Esophagus (tissue), 2 donors: ENCODE data around the gene DNAJB12. TPM values are rescaled to one million over a fixed set of nuclear protein-coding genes. Genes with fewer than 3 reads are reported as not detected.
"Not testable (repeated sequence)": the region's sequence is repeated elsewhere in the genome, so short reads cannot be mapped to it uniquely, and the experiment has no call there.

Experiments used
- H3K27ac ChIP-seq, 2 donors: one replicate each; pipeline ENCODE4 v1.5.1; 2013; ENCODE audit warnings: low read depth in 2 of 2, mild to moderate bottlenecking in 2 of 2, inconsistent platforms in 1 of 2, low read length in 1 of 2, moderate library complexity in 1 of 2
- H3K27me3 ChIP-seq, 2 donors: one replicate each; pipeline ENCODE4 v1.6.1; 2013; ENCODE audit warnings: low read length in 2 of 2, control low read depth in 1 of 2, mild to moderate bottlenecking in 1 of 2; ENCODE audit not compliant: insufficient read depth in 2 of 2, control insufficient read depth in 1 of 2
- H3K36me3 ChIP-seq, 2 donors: one replicate each; pipeline ENCODE4 v1.6.1; 2013; ENCODE audit warnings: low read length in 1 of 2; ENCODE audit not compliant: control insufficient read depth in 2 of 2, insufficient read depth in 2 of 2
- H3K4me1 ChIP-seq, 2 donors: one replicate each; pipeline ENCODE4 v1.6.1; 2013; ENCODE audit warnings: low read length in 1 of 2; ENCODE audit not compliant: control insufficient read depth in 2 of 2, insufficient read depth in 2 of 2
- H3K4me3 ChIP-seq, 2 donors: one replicate each; pipeline ENCODE4 v1.5.1; 2013; ENCODE audit warnings: low read length in 2 of 2, mild to moderate bottlenecking in 2 of 2, low read depth in 1 of 2, moderate library complexity in 1 of 2
- H3K9me3 ChIP-seq, 2 donors: one replicate each; pipeline ENCODE4 v1.6.1; 2013; ENCODE audit warnings: mild to moderate bottlenecking in 2 of 2, low read depth in 1 of 2, low read length in 1 of 2, moderate library complexity in 1 of 2; ENCODE audit not compliant: control insufficient read depth in 2 of 2, insufficient read depth in 1 of 2
- WGBS, 2 donors: extraction: QIAGEN DNeasy Blood & Tissue Kit; methylation state at CpG; one replicate each; pipeline ENCODE4 v1.1.7; 2013; 5-methylcytosine and 5-hydroxymethylcytosine counted together
- polyA plus RNA-seq, 2 donors: library from polyadenylated mRNA; stranded (reverse); fragments of 200-250 nt; gene quantifications; one replicate each; pipeline ENCODE4 v1.2.3, GENCODE V29; 2013
- donor health status: healthy with polysubstance abuse.
- donor health status: Bipolar disorder and iron deficiency.

The DNAJB12 gene
- polyA plus RNA-seq, 2 donors, result 18.4 to 20.7 TPM

DNA sequence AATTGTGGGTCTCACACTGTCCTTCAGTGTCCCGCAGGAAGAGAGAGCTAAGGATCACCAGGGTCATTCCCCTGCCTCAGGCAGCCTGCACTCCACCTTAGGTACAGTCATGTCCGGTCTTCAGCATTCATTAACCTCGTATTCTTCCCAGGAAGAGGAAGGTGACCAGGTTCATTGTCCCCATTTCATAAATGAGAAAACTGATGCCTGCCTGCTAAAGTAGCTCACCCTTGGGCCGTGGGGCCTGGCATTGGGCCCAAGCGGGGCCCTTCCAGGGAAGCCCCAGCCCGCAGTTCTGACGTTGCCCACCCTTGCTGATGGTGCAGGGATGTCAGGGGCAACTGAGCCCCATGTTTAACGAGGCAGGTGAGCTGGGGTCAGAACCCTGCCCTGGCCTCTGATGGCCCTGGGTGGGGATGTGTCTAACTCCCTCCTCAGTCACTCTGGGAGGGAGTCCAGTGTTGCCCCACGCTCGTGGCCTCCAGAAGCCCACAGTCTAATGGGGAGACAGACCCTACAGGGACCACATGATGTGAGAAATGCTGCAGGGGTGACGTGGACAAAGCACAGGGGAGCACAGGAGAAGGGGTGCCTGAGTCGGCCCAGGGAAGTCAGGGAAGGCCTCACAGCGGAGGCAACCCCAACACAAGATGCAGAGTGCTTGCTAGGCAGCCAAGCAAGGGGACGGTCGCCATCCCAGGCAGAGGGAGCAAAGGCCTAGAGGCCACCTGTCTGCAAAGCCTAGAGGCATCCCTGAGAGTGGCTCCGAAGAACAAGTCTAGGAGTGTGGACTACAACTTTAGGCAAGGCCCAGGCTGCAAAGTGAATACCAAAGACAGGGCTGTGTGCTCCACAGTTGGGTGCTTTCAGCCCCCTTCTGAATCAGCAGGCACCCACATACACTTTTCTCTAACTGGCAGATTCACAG, 55.9 kb downstream of the DNAJB12 start:
- Histone ChIP-seq H3K9me3 (no peaks in the 10 kb centered on the region), H3K4me3 (no peak overlapping the region), H3K27me3 (no peaks in the 10 kb centered on the region), H3K4me1 (peaks cover 0 to 14% of the 10 kb centered on the region in 2 donors), H3K36me3 (no peaks in the 10 kb centered on the region), H3K27ac (peak overlapping the region; percentile 94 to 97)
- 81 to 85% methylated on average over 16 of the region's 16 CpGs for WGBS, 2 donors

- WGBS, 2 donors, result 6 to 9% methylated on average over 50 to 55 of the region's 55 CpGs
- Histone ChIP-seq H3K27ac (peak overlapping the region; percentile 94 to 97), H3K9me3 (no peaks in the 10 kb centered on the region), H3K4me3 (peak overlapping the region; percentile 47 to 55), H3K27me3 (no peaks in the 10 kb centered on the region), H3K36me3 (no peaks in the 10 kb centered on the region), H3K4me1 (peaks cover 0 to 16% of the 10 kb centered on the region in 2 donors)
These were observed 56.7 kb downstream of the DNAJB12 start for GRCh38 chr10:72297805-72298591.

DNA sequence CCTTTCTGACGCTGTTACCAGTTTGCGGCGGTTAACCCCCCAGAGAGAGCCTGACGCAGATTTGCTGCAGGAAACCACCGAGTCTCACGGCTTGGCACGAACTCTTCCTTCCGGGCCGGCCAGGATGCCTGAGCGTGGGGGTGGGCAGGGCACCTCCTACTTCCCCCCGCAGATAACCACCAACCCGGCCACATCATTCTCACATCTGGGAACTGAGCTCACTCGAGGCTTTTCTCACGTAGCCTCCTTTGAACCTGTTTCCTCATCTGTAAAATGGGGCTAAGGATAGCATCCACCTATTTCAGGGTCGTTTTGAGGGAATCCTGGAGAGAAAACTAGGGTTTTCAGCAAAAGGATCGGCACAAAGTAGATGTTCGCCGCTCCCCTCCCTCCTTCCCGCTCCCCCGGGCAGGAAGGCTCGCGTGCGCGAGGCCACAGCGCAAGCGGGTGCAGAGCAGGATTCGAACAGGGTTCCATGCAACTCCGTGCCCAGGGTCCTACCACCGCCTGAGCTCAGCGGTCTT, 57.4 kb downstream of the DNAJB12 start:
- Histone ChIP-seq H3K27me3 (no peaks in the 10 kb centered on the region), H3K27ac (peak overlapping the region; percentile 94 to 97), H3K9me3 (no peaks in the 10 kb centered on the region), H3K4me1 (peaks cover 0 to 16% of the 10 kb centered on the region in 2 donors), H3K4me3 (peak overlapping the region; percentile 47 to 55), H3K36me3 (no peaks in the 10 kb centered on the region)
- 5 to 6% methylated on average over 30 of the region's 30 CpGs for WGBS, 2 donors

DNA sequence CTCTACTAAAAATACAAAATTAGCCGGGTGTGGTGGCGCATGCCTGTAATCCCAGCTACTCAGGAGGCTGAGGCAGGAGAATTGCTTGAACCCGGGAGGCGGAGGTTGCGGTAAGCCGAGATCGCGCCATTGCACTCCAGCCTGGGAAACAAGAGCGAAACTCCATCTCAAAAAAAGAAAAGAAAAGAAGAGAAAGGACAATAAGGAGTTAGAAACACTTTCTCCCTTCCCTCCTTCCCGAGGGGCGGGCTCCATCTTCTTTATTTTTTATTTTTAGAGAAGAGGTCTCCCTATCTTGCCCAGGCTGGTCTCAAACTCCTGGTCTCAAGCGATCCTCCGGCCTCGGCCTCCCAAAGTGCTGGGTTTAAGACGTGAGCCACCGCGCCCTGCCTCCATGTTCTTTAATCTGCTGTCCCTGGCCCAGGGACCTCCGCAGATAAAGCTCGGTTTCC, 57.9 kb downstream of the DNAJB12 start:
- 77 to 78% methylated on average over 19 of the region's 19 CpGs for WGBS, 2 donors
- Histone ChIP-seq H3K4me3 (peak overlapping the region; percentile 47 to 55), H3K4me1 (peaks cover 0 to 16% of the 10 kb centered on the region in 2 donors), H3K27ac (peak overlapping the region; percentile 94 to 97)
- not testable (repeated sequence) for H3K27me3 ChIP-seq, H3K36me3 ChIP-seq, H3K9me3 ChIP-seq

- Histone ChIP-seq H3K4me1 (peaks cover 0 to 16% of the 10 kb centered on the region in 2 donors), H3K27me3 (no peaks in the 10 kb centered on the region), H3K36me3 (no peaks in the 10 kb centered on the region), H3K4me3 (no peak overlapping the region), H3K9me3 (no peaks in the 10 kb centered on the region), H3K27ac (peak overlapping the region in 1 of 2 donors; percentile 77)
- WGBS, 2 donors, result 85 to 86% methylated on average over 8 of the region's 8 CpGs
These were observed 59.3 kb downstream of the DNAJB12 start for GRCh38 chr10:72295330-72295910.

- 49 to 55% methylated on average over 6 of the region's 6 CpGs for WGBS, 2 donors
- Histone ChIP-seq H3K4me1 (peaks cover under 1 to 12% of the 10 kb centered on the region in 2 donors), H3K27me3 (no peaks in the 10 kb centered on the region), H3K27ac (peak overlapping the region; percentile 90 to 92), H3K4me3 (no peak overlapping the region), H3K9me3 (no peaks in the 10 kb centered on the region), H3K36me3 (no peaks in the 10 kb centered on the region)
These were observed 62.5 kb downstream of the DNAJB12 start for GRCh38 chr10:72292223-72292691.

- H3K4me1 ChIP-seq, result peaks cover 3 to 20% of the 10 kb centered on the region in 2 donors
- 95 to 98% methylated on average over 4 of the region's 4 CpGs for WGBS, 2 donors
These were observed 63.6 kb downstream of the DNAJB12 start for GRCh38 chr10:72291019-72291532.

DNA sequence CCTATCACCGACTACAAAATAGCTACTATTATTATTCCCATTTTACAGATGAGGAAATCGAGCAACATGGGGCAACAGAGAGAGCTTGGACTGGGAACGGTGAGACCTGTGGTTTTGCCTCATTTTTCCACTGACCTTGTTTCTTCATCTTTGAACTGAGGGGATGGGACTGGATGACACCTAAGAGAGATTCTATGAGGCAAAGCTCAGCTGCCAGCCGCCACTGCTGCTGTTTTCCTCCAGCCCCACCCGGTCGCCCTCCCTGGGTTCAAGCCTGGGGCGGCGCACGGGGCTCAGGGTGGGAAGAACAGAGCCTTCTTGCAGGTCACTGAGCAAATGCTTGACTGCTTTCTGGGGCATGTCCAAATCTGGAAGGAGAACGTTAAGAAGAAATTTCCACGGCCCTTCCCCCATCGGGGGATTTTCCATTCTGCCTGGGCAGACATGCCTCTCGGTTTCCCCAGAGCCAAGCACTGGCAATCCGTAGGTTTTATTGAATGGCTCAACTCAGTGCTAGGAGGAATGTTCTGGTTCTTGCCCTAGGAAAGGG, 68.7 kb downstream of the DNAJB12 start:
- Histone ChIP-seq H3K9me3 (no peaks in the 10 kb centered on the region), H3K27ac (peak overlapping the region; percentile 24 to 68), H3K4me3 (no peak overlapping the region), H3K27me3 (no peaks in the 10 kb centered on the region), H3K4me1 (peaks cover 3 to 10% of the 10 kb centered on the region in 2 donors), H3K36me3 (no peaks in the 10 kb centered on the region)
- 41 to 56% methylated on average over 14 of the region's 14 CpGs for WGBS, 2 donors

More at GRCh38 chr10:72291019-72291532, 63.6 kb downstream of the DNAJB12 start:
- no peaks in the 10 kb centered on the region for H3K36me3 ChIP-seq
- H3K9me3 ChIP-seq, result no peaks in the 10 kb centered on the region
- H3K27me3 ChIP-seq, result no peaks in the 10 kb centered on the region
- H3K27ac ChIP-seq, result peak overlapping the region in 1 of 2 donors; percentile 36
- no peak overlapping the region for H3K4me3 ChIP-seq
